Embryonic facial prominence (tissue), 1 donor: Measurements from ENCODE around the gene MEGF11.

Source experiments
- DNase-seq: peaks from one replicate; pipeline ENCODE4 v3.0.0-alpha.2; 2016; ENCODE audit errors: extremely low spot score

MEGF11 gene

DNA sequence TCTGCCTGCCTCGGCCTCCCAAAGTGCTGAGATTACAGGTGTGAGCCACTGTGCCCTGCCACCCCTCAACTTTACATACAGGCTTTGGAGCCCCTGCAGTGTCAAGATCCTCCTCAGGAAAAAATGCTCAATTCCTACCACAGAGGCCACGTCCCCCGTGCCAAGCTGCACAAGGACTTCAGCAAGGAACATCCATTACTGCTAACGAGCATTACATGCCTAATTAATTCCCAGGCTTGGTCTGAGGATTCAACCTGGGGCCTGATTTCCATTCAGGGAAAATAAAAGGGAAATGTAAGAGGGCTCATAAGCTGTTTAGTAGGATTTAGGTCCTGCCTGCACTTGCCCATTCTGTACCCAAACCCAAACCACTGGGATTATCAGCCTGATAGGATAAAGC, 222.9 kb downstream of the MEGF11 start:
- DNase-seq = no peak

DNA sequence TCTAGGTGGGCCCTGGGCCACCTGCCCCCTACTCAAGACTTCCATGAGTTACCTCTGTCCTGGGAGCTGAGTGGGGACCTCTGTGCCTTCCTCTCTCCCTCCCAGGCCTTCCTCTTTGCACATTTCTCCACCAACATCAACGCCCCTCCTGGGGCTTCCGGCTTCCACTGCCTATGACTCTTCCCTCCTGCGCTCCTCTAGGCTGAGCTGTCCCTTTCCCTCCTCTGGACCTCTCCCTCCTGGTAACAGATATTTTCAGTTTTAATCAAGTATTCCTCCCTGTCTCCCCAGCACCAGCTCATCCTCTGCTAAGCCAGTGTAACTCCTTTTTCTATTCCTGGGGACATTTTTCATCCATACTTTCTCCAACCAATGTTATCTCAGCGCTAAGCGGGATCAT, 223.9 kb downstream of the MEGF11 start:
- DNase-seq = no peak

DNA sequence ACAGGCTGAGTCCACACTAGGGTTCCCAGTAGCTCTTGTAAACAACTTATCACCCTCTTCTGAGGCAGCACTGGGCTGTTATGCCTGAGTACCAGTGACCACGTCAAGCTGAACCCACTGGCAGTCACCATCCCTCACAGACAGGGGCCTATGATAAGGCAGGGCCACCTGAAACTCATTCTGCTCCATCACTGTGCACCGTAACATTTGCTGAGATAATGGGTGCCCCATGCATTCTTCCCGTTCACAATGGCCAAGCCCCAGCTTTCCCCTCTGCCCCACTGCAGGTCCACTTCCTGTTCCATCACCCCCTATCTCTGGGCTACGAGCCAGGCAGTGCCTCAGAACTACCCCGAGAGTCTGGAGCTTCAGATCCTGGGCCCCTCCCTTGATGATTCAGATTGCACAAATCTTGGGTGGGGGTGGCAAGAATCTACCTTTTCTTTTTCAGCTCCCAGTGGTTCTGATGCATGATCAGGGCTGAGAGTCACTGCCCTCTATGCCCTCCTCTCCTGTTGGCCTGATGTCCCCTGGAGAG, 226.2 kb downstream of the MEGF11 start:
- no peak for DNase-seq

DNA sequence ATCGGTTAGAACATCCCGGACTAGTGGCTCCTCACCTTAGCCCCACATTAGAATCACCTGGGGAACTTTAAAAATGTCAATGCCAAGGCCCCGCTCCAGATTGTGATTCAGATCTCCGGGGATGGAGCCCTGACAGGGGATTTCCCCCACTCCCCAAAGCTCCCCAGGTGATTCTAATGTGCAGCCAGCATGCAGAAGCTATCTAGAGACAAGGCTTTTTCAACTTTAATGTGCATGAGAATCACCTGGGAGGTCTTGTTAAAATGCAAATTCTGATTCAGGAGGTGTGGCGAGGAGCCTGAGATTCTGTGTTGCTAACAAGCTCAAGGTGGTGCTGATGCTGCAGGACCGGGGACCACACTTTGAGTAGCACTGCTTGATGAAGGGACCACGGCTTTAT, 227.6 kb downstream of the MEGF11 start:
- no peak for DNase-seq

DNA sequence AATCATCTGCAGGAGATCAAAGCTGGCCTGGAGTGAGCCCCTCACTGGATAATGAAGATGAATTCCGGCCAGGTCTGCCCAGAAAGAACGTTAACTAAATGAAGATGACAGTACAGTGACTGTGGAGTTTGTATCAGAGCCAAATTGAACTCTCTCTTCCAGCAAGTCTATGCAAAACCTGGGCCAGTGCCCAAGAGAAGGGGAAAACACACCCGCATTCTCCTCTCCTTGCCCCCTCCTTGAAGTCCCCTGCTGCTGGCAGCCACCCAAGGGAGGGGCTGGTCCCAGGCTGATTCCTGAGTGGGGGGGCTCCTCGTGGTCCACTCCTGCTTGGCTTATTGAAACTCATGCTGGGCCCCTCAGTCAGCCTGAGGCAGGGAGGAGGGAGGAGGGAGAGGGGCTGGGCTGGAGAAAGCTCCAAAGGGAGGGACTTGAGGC, 228.5 kb downstream of the MEGF11 start:
- peak; percentile 57 for DNase-seq

DNA sequence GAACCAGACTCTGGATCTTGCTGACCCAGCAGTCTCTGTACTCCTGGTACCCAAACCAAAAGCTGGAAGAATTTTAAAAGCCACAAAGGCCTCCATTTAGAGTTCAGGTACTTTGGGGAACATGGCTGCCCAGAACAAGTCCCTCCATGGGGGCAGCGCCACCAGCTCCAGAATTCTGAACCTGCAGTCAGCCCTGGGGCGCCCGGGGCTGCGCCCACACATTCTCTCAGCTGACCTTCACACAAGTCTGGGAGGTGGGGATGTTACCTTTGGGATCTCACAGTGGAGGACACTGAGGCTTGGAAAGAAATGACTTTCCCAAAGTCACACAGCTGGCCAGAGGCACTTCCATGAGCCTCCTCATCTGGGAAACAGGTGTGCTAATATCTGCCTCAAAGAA, 229.4 kb downstream of the MEGF11 start:
- DNase-seq = no peak

DNA sequence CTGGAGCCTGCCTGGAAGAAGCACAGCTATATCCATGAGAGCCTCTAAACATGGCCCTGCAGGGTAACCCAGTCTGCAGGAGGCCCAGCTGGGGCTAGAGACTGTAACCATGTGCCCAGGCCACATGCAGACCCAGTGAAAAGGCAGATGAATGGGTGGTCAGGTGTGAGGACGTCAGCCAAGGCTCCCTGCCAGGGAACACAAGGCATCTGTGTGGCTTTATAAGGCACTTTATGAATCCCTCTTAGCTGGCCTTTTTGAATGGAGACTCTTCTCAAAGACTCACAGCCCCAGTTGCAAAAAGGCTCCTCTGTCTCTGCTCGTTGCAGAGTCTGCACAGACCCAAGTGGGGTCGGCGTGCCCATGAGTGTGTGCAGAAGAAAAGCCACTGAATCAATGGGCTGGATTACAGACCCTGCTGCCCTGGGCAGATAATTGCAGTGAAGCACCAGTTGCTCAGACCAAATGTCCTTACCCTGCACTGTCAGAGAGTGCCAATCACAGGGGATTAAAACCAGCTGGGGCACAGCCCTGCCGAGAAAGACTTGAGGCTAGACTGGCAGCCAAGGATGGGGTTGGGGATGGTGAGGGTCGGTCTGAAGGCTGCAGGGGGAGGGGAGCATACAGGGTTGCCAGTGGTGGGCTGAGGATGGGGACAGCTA, 230.1 kb downstream of the MEGF11 start:
- no peak for DNase-seq

DNA sequence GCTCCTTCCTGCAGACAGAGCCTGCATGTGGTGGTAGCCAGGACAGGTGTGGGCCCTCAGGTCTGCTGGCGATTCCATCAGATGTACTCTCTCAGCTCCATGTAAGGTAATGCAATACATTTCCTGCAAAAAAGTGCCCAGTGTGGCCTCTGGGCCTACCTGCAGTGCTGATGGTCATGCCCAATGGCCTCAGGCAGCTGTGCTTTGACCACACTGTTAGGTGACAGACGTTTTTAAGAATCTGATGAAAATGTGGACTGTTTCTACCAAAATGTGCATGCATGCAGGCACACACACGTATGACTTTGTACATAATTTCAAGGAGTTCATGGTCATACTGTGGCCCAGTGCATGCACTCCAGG, 231.4 kb downstream of the MEGF11 start:
- DNase-seq = no peak

DNA sequence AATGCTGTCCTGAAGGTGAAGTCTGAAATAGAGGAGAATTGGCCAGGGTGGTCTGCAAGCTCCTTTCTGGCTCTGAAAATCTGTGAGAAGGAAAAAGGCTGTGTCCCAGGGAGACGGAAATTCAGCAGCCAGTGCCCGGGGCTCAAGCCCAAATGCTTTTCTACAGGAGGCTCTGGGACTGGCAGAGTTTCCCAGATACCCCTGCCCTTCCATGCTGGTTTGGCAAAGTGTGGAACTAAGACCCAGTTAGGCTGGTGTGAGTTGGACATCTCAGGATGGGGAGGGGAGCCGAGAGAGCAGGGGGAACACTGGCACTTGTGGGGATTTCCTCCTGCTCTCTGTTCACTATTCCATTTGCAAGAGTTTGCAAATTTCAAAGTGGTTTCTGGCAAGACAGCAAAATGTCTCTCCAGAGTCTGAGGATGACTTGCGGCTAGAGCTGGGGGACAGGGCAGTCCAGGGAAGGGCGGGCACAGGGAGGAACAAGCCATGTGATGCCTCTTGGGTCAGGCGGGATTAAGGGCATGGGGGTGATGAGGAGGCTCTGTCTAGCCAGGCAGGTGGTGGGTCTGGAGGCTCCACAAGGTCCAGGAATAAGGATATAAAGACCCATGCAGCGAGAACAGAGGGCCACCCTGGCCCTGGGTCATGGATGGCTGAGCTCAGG, 231.9 kb downstream of the MEGF11 start:
- DNase-seq = no peak

DNA sequence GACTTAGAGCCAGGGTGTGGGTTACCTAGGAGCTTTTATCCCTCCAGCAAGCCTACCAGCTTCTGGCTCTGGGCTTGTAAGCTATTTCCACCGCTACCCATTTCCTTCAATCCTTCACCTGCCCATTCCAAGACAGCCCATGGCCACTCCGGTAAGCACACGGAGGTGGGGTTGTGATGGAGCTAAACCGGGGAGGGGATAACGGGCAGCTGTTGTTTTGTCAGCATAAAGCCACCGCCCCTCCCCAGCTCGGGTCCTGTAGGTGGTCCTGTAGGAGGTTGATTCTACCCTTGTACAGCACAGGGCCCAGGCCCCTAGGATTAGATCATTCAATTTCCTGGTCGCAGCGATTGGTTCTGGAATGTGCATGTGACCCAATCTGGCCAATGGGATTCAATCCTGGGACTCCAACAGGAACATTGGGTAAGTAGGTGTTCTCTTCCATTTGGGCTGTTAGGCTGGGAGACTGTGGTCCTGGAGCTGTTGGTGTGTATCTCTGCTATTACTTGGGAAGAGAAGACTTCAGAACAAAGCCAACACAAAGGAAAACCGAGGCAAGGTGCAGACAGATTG, 233.6 kb downstream of the MEGF11 start:
- DNase-seq = no peak

DNA sequence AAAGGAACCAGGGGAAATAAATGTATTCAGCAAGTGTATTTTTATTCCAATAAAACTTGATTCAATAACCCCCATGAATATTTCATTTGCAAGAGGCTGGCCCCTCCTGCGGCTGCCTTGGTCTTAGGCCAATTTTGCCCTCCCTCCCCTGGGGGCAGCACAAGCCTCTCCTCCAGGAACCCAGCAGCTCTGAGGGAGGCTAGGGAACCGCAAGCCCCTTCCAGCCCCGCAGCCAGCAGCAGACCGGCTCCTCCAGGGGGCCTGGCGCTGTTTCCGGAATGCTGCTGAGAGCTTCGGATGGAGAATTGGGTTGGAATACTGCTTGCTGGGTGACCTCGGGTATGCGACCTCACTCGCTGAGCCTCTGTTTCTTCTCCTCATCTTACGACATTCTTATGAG, 234.2 kb downstream of the MEGF11 start:
- no peak for DNase-seq

DNA sequence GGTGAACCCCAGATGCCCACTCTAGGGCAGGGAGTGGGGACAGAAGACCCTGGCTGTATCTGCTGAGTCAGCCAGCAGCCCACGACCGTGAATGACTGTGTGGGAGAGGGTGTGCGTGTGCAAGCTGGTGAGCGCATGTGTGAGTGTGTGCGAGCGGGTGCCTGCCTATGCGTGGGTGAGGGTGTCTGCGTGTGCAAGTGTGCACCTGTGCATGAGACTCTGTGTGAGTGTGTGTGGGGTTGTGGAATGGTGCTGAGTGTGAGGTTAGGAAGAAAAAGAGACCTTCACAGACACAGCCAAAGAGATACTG, 235.1 kb downstream of the MEGF11 start:
- DNase-seq = no peak

DNA sequence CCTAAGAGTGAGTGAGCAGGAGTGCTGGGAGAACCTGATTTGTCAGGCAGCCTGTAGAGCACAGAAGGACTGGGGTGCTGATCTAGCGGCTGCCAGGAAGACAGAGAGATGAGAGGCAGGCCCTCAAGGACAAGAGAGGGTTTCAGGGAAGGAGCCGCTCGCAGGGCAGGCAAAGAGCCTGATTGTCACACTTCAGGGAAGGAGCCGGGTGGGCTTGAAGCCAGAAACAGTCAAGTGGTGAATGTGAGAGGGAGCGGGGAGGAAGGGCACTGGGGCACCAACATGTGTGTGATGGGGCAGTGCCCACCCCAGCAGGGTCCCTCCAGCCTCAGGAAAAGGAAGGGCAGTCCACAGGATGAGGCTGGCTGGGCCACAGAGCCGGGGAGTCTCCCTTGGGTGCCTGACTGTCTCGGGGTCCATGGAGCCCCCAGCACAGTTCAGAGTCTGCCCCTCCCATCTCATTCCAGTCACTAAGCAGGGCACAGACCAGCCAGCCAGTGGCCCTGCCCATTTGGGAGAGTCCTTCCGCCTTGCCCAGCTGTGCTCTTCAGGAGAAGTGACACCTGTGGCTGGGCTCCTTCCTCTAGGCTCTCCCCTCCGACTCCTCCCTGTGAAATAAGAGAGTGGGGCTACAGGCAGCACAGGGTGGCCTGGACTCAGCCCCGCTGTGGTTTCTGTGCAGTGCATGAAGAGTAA, 235.6 kb downstream of the MEGF11 start:
- no peak for DNase-seq

DNA sequence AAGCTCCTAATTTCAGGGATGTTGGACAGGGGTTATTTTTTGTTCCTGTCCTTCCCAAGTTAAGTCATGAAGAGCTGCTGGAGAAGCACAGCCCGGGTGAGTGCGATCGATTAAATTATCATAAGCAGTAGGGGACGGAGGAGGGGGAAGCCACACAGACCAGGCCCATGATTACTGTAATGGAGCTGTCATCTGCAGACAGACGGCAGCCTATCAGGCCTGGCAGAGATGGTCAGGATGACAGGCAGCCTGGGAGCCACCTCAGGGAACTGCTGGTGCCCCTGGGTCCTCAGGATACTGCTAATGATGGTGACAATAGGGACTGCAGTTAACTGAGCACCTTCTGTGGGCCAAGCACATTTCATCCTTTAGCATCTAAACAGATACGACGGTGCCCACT, 236.6 kb downstream of the MEGF11 start:
- no peak for DNase-seq

DNA sequence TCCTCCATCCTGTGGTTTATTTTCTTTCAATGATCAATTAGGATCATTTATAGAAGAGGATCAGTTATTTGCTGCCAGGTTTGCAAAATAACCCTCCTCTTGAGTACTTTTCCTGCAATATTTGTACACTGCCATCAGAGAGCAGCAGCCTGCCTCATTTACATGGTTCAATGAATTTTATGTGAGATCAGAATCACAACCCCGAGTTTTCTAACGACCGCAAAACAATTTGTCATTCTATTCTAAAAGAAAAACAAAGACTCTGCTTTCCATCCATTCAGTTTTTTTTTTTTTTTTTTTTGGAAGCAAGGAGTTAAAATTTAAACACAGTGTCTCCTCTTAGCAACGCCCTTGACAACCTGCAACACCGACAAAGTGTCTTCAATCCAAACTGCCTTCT, 237.4 kb downstream of the MEGF11 start:
- no peak for DNase-seq

DNA sequence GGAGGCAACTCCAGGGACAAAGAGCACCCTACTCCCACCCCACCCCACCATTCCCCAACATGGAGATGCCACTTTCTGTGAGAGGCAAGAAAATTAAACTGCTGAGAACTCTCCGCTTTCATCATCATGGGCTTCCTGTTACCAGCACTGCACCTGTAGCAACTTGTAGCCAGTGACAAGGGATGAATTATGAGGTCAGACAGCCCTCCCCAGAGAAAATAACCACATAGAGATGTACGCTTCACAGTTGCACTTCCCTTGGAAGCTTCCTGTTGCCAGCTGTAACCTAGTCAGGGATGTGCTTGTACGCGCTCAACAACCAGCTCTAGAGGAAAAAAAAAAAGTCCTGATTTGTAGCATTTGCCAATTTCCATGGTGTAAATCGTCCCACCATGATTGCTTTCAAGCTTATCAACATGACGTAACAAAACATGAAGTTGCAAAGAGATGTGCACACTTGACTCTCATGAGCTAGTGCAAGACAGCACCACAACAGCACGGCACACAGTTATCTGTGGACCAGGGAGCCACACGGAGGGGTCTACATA, 238.8 kb downstream of the MEGF11 start:
- DNase-seq = no peak

DNA sequence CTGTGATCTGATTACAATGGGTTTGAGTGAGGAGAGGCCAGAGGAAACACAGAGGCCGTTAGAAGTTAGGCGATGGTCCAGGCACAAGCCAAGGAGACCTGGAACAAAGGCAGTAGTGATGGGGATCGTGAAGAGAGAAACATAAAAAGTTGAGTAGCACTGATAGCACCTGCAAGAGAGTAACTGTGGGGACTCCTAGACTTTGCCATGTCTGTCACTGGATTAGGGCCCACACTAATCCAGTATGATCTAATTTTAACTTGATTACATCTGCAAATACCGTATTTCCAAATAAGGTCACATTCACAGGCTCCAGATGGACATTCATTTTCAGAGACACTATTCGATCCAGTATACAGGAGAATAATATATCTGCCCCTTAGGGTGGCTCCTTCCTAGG, 239.5 kb downstream of the MEGF11 start:
- DNase-seq = no peak

DNA sequence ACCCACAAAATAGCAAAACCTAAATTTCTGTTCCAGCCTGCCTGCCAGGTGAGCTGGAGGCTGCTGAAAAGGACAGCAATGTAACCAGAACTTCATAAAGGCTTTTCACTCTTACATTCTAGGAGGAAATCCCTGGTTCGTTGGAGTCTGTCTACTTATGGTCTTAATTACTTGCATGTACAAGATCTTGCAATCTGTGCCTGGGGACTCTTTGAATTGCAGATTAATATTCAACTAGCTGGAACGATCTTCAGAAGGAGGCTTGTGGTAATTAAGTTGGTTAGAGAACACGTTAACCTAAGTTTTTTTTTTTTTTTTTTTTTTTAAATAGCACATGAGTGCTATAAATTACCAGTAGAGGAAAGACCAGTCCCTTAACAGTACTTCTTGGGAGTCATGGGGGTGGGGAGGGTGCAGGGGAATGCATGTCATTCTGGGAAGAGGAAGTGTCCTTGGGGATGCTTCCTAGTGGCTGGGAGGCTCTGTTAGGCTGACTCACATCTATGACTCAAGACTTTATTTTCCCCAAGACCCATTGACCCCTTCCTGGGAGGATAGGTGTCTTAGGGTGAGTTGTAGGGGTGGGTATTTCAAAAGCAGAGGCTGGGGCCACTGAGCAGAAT, 244.5 kb downstream of the MEGF11 start:
- no peak for DNase-seq

DNA sequence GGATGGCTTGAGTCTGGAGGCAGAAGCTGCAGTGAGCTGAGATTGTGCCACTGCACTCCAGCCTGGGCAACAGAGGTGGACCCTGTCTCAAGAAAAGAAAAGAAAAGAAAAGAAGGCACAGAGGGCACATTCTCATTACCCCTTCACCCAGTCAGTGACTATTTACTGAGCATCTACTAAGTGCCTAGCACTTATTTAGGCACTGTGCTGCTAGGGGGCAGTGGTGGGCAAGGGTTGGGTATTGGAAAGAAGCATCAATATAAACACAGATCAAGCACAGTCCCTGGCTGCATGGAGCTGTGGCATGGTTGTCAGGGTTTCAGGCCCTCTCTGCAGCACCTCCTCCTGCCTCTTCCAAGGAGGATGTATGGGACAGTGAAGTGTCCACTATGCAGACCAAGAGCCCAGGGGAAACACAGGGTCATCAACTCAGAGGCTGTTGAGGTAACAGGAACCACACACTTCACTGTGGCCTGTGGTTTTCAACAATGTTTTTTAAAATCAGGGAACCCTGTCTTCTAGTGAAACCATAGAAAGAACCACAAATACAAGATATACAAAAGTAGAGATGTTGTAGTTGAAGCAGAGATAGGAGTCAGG, 245.8 kb downstream of the MEGF11 start:
- DNase-seq = no peak

DNA sequence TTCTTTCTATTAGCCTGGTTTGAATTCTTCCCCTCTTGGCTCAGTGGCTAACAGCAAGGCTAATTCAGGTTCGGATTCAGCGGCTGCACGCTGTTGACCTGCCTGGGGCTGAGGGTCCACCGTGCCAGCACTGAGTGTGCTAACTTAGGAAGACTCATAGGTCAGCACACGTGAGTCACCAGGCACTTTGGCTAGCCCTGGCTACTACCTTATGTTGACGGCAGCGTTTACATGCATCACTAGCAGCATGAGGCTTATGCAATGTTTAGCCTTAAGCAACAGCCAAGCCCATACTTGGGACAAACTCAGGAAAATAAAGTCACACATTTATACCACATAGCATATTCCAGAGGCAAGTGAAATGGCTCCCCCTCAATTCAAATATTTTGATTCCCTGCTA, 246.6 kb downstream of the MEGF11 start:
- DNase-seq = no peak

DNA sequence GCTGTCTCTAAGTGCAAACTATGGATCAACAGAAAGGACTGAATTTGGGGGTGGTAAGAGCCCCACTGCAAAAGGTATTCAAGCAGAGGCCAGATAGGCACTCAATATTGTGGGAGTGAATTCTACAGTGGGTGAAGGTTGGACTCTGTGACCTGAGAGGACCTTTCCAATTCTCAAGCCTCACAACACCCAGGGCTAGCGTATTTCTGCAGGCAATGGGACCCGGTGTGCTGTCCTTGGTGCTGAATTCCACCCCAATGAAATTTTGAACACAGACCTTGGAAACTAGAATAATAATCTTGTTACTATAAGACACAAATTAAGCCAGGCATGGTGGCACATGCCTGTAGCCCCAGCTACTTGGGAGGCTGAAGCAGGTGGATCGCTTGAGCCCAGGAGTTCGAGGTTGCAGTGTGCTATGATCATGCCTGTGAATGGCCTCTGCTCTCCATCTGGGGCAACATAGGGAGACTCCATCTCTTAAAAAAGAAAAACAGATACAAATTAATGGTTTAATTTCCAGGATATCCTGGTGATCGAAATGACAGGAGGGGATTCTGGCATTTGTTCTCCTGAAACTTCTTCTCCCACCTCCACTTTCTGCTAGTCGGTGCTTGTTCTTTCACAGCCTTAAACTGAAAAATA, 248.8 kb downstream of the MEGF11 start:
- no peak for DNase-seq
